ENCODE measurements around the gene ZDHHC23. TPM values are rescaled to one million over a fixed set of nuclear protein-coding genes. Genes with fewer than 3 reads are reported as not detected.

Gene ZDHHC23
- total and polyA plus RNA-seq, 9 of the 15 experiments (the other 6 are each of a cell fraction or from before 2014, with no cell fraction given), result 0.22 to 2.7 (median 0.55) TPM

DNA sequence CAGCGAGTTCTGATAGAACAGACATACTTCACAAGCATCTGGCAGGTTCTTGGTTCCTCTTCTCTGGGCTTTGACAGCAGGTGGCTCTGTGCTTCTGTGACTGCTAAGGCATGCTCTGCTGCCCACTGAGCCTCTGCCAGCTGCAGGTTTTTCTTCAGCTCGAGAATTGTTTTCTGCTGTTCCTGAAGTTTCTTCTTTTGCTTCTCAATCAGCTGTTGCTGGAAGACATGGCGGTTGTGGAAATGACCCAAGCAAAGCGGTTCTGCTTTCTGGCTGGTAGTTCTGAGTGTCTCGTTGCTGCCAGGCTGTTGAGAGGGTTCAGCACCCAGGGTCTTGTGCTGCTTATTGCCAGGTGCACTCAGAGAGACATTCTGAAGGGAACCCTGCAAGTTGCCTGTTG is 57.7 kb downstream of the ZDHHC23 start:
- BruUV-seq (replicated peaks), result no TSS peak
- ATAC-seq (no peak), DNase-seq (ENCODE audit: extremely low read depth in 1 of 4, low spot score in 3 of 4) (no peak), FAIRE-seq (no peak)
- H3K36me3 ChIP-seq (ENCODE audit: control insufficient read depth, insufficient read depth, low read length), result no peaks in the 10 kb centered on the region
- intact Hi-C loops (cut with micrococcal nuclease) (no loop called here), in situ Hi-C loops (cut with MboI) (no loop called here)
- H2AFZ ChIP-seq (ENCODE audit: low read depth, low read length), result no peak overlapping the region
- TF ChIP-seq SMARCA4 (IDR thresholded peaks at IDR 0.05), result no peak
- no peak for TF ChIP-seq KLF6 (CRISPR knock-in tag; IDR thresholded peaks at IDR 0.05; ENCODE audit: borderline replicate concordance)
- TF ChIP-seq HOXB6 (CRISPR knock-in tag; IDR thresholded peaks at IDR 0.05; ENCODE audit: borderline replicate concordance), result no peak
- TF ChIP-seq, protein P1, sequence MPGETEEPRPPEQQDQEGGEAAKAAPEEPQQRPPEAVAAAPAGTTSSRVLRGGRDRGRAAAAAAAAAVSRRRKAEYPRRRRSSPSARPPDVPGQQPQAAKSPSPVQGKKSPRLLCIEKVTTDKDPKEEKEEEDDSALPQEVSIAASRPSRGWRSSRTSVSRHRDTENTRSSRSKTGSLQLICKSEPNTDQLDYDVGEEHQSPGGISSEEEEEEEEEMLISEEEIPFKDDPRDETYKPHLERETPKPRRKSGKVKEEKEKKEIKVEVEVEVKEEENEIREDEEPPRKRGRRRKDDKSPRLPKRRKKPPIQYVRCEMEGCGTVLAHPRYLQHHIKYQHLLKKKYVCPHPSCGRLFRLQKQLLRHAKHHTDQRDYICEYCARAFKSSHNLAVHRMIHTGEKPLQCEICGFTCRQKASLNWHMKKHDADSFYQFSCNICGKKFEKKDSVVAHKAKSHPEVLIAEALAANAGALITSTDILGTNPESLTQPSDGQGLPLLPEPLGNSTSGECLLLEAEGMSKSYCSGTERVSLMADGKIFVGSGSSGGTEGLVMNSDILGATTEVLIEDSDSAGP (CRISPR knock-in tag; IDR thresholded peaks at IDR 0.05), result no peak
- TF ChIP-seq HDAC6 (IDR thresholded peaks at IDR 0.05; ENCODE audit: low read depth, low read length), result no peak
- TF ChIP-seq NCOA2 (IDR thresholded peaks at IDR 0.05; ENCODE audit: partially characterized antibody in 2 of 2), result no peak
- TF ChIP-seq JUN (IDR thresholded peaks at IDR 0.05; ENCODE audit: borderline replicate concordance, low read depth, low read length), result no peak
- TF ChIP-seq JUN (CRISPR knock-in tag; IDR thresholded peaks at IDR 0.05; ENCODE audit: borderline replicate concordance), result no peak
- TF ChIP-seq SAFB (IDR thresholded peaks at IDR 0.05; ENCODE audit: borderline replicate concordance, low read depth, low read length), result no peak
- TF ChIP-seq CHD1 (IDR thresholded peaks at IDR 0.05; ENCODE audit: low read length), result no peak
- TF ChIP-seq, protein P2, sequence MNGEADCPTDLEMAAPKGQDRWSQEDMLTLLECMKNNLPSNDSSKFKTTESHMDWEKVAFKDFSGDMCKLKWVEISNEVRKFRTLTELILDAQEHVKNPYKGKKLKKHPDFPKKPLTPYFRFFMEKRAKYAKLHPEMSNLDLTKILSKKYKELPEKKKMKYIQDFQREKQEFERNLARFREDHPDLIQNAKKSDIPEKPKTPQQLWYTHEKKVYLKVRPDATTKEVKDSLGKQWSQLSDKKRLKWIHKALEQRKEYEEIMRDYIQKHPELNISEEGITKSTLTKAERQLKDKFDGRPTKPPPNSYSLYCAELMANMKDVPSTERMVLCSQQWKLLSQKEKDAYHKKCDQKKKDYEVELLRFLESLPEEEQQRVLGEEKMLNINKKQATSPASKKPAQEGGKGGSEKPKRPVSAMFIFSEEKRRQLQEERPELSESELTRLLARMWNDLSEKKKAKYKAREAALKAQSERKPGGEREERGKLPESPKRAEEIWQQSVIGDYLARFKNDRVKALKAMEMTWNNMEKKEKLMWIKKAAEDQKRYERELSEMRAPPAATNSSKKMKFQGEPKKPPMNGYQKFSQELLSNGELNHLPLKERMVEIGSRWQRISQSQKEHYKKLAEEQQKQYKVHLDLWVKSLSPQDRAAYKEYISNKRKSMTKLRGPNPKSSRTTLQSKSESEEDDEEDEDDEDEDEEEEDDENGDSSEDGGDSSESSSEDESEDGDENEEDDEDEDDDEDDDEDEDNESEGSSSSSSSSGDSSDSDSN (IDR thresholded peaks at IDR 0.05; ENCODE audit: borderline replicate concordance in 1 of 2, low read depth in 2 of 2, low read length in 2 of 2), result no peak
- TF ChIP-seq PYGO2 (tag; IDR thresholded peaks at IDR 0.05), result no peak
- TF ChIP-seq NR1H2 (CRISPR knock-in tag; IDR thresholded peaks at IDR 0.05), result no peak
- TF ChIP-seq KDM4B (IDR thresholded peaks at IDR 0.05; ENCODE audit: borderline replicate concordance in 2 of 2, low read depth in 1 of 2), result no peak
- no peaks in the 10 kb centered on the region for H3K9me3 ChIP-seq (replicated peaks; ENCODE audit: control insufficient read depth, insufficient read depth, low read depth, low read length)
- H4K20me1 ChIP-seq (replicated peaks; ENCODE audit: control insufficient read depth, insufficient read depth, low read length), result no peaks in the 10 kb centered on the region
- H3K27ac ChIP-seq (ENCODE audit: extremely low read depth, low read depth, low read length), result no peak overlapping the region
- CTCF ChIA-PET (ENCODE audit: low intra/inter-chr PET ratio), result no interaction called here
- no peak overlapping the region for H3K9ac ChIP-seq (ENCODE audit: insufficient read depth in 1 of 2, low read depth in 2 of 2, low read length in 2 of 2)
- H3K4me3 ChIP-seq, result no peak overlapping the region
- H3K27me3 ChIP-seq (ENCODE audit: control insufficient read depth in 2 of 2, insufficient read depth in 2 of 2, low read length in 2 of 2), result peaks cover 0 to under 1% of the 10 kb centered on the region in 2 experiments; a peak in 1 of 5 replicates
- H3K4me2 ChIP-seq (ENCODE audit: insufficient read depth, low read length), result no peak overlapping the region
- POLR2A ChIA-PET, result no interaction called here
- WGBS (ENCODE audit: insufficient coverage, low coverage, missing lambda C conversion rate), result 0% methylated on average over 4 of the region's 5 CpGs
- H3K79me2 ChIP-seq (ENCODE audit: control insufficient read depth, insufficient read depth, low read length), result no peaks in the 10 kb centered on the region
- no peaks in the 10 kb centered on the region for H3K9me1 ChIP-seq (ENCODE audit: control insufficient read depth, insufficient read depth, low read length)
- no peaks in the 10 kb centered on the region for H3K4me1 ChIP-seq (replicated peaks in 1 of 2; ENCODE audit: control insufficient read depth in 2 of 2, insufficient read depth in 2 of 2, low read length in 2 of 2)
